Central memory CD8-positive, alpha-beta T cell (primary cell): ENCODE data around the gene GOLGA8B.
A peak's percentile ranks its signal among the peaks of the same experiment; 100 is the strongest.
"Not testable (repeated sequence)": the region's sequence is repeated elsewhere in the genome, so short reads cannot be mapped to it uniquely, and the experiment has no call there.

ENCODE experiments used
- ATAC-seq: fragments of 150-1000 bp; cut with Tn5 transposase; replicated peaks from 2 replicates; pipeline ENCODE4 v1.10.0; 2022; ENCODE audit warnings: mild to moderate bottlenecking, moderate FRiP score, moderate number of reproducible peaks; ENCODE audit not compliant: poor library complexity, severe bottlenecking; ENCODE audit errors: extremely low read depth
- DNase-seq, 2 donors: peaks; one replicate each; pipeline ENCODE4 v3.0.0; 2021; ENCODE audit warnings: low spot score in 2 of 2
- H3K27ac Mint-ChIP-seq: one replicate; pipeline ENCODE4 v1.8.0; 2022; ENCODE audit warnings: low read depth, mild to moderate bottlenecking, moderate library complexity, mixed read lengths
- H3K27me3 Mint-ChIP-seq: one replicate; pipeline ENCODE4 v1.8.0; 2022; ENCODE audit warnings: mixed read lengths
- H3K36me3 Mint-ChIP-seq: one replicate; pipeline ENCODE4 v1.8.0; 2022; ENCODE audit warnings: mild to moderate bottlenecking, moderate library complexity, mixed read lengths; ENCODE audit not compliant: insufficient read depth
- H3K4me1 Mint-ChIP-seq: one replicate; pipeline ENCODE4 v1.8.0; 2022; ENCODE audit warnings: mixed read lengths
- H3K4me3 Mint-ChIP-seq: one replicate; pipeline ENCODE4 v1.8.0; 2022; ENCODE audit warnings: mild to moderate bottlenecking, moderate library complexity, mixed read lengths
- H3K9me3 Mint-ChIP-seq: one replicate; pipeline ENCODE4 v1.8.0; 2022; ENCODE audit warnings: mixed read lengths

Gene GOLGA8B

GRCh38 chr15:34588046-34588674 is 4.7 kb upstream of the GOLGA8B start:
- Mint-ChIP-seq H3K4me3 (peak overlapping the region; percentile 45), H3K36me3 (peaks cover 2% of the 10 kb centered on the region), H3K4me1 (peaks cover 5% of the 10 kb centered on the region), H3K27ac (no peak overlapping the region), H3K27me3 (peaks cover 25% of the 10 kb centered on the region), H3K9me3 (no peaks in the 10 kb centered on the region)
- DNase-seq, result peak; percentile 33 to 48
- no peak for ATAC-seq

- H3K27me3 Mint-ChIP-seq, H3K9me3 Mint-ChIP-seq, DNase-seq, ATAC-seq, H3K4me3 Mint-ChIP-seq, H3K27ac Mint-ChIP-seq, H3K36me3 Mint-ChIP-seq: not testable (repeated sequence)
- peaks cover 21% of the 10 kb centered on the region for H3K4me1 Mint-ChIP-seq
These were observed 2.5 kb upstream of the GOLGA8B start for GRCh38 chr15:34585966-34586365.

- no peak for ATAC-seq
- no peak overlapping the region for H3K27ac Mint-ChIP-seq
- H3K27me3 Mint-ChIP-seq, result no peaks in the 10 kb centered on the region
- H3K36me3 Mint-ChIP-seq, result peaks cover 8% of the 10 kb centered on the region
- no peaks in the 10 kb centered on the region for H3K9me3 Mint-ChIP-seq
- no peak overlapping the region for H3K4me3 Mint-ChIP-seq
- DNase-seq, result no peak
- H3K4me1 Mint-ChIP-seq, result peaks cover 25% of the 10 kb centered on the region
These were observed 1.5 kb upstream of the GOLGA8B start for GRCh38 chr15:34584996-34585395.

- Mint-ChIP-seq H3K27me3 (no peaks in the 10 kb centered on the region), H3K27ac (no peak overlapping the region), H3K4me1 (peaks cover 31% of the 10 kb centered on the region)
These were observed 848 bp upstream of the GOLGA8B start for GRCh38 chr15:34584330-34584668.

GRCh38 chr15:34582461-34583371 is 735 bp downstream of the GOLGA8B start:
- DNase-seq (peak in 1 of 2 donors; percentile 13), ATAC-seq (peak; percentile 34)
- Mint-ChIP-seq H3K9me3 (no peaks in the 10 kb centered on the region), H3K36me3 (peaks cover 10% of the 10 kb centered on the region), H3K4me3 (peak overlapping the region; percentile 86), H3K4me1 (peaks cover 40% of the 10 kb centered on the region), H3K27me3 (no peaks in the 10 kb centered on the region), H3K27ac (peak overlapping the region; percentile 38)

More at GRCh38 chr15:34584330-34584668, 848 bp upstream of the GOLGA8B start:
- no peak for DNase-seq
- no peak for ATAC-seq
- H3K36me3 Mint-ChIP-seq, result peaks cover 10% of the 10 kb centered on the region
- H3K9me3 Mint-ChIP-seq, result no peaks in the 10 kb centered on the region
- H3K4me3 Mint-ChIP-seq, result peak overlapping the region; percentile 86

GRCh38 chr15:34581687-34582460 is 1.6 kb downstream of the GOLGA8B start:
- not testable (repeated sequence) for ATAC-seq, H3K36me3 Mint-ChIP-seq, DNase-seq, H3K9me3 Mint-ChIP-seq, H3K27me3 Mint-ChIP-seq
- Mint-ChIP-seq H3K4me3 (peak overlapping the region; percentile 86), H3K27ac (peak overlapping the region; percentile 38), H3K4me1 (peaks cover 48% of the 10 kb centered on the region)

- Mint-ChIP-seq H3K4me1 (peaks cover 56% of the 10 kb centered on the region), H3K27me3 (no peaks in the 10 kb centered on the region), H3K36me3 (peaks cover 10% of the 10 kb centered on the region), H3K27ac (no peak overlapping the region), H3K9me3 (no peaks in the 10 kb centered on the region), H3K4me3 (peak overlapping the region; percentile 86)
- ATAC-seq, result no peak
- no peak for DNase-seq
These were observed 2.4 kb downstream of the GOLGA8B start for GRCh38 chr15:34581043-34581365.

GRCh38 chr15:34580251-34581042 is 3.0 kb downstream of the GOLGA8B start:
- H3K36me3 Mint-ChIP-seq, H3K27ac Mint-ChIP-seq, H3K27me3 Mint-ChIP-seq, H3K9me3 Mint-ChIP-seq, H3K4me3 Mint-ChIP-seq, ATAC-seq, DNase-seq: not testable (repeated sequence)
- peaks cover 61% of the 10 kb centered on the region for H3K4me1 Mint-ChIP-seq

GRCh38 chr15:34578283-34578674 is 5.2 kb downstream of the GOLGA8B start:
- ATAC-seq, result no peak
- H3K4me3 Mint-ChIP-seq, result no peak overlapping the region
- no peaks in the 10 kb centered on the region for H3K27me3 Mint-ChIP-seq
- no peak for DNase-seq
- H3K4me1 Mint-ChIP-seq, result peaks cover 61% of the 10 kb centered on the region
- peaks cover 7% of the 10 kb centered on the region for H3K36me3 Mint-ChIP-seq
- H3K9me3 Mint-ChIP-seq, result no peaks in the 10 kb centered on the region
- no peak overlapping the region for H3K27ac Mint-ChIP-seq

GRCh38 chr15:34577658-34578282 is 5.7 kb downstream of the GOLGA8B start:
- H3K4me1 Mint-ChIP-seq, result peaks cover 61% of the 10 kb centered on the region
- not testable (repeated sequence) for H3K9me3 Mint-ChIP-seq, H3K4me3 Mint-ChIP-seq, H3K27me3 Mint-ChIP-seq, H3K27ac Mint-ChIP-seq, H3K36me3 Mint-ChIP-seq, ATAC-seq, DNase-seq

- not testable (repeated sequence) for H3K27ac Mint-ChIP-seq, ATAC-seq, H3K9me3 Mint-ChIP-seq, H3K27me3 Mint-ChIP-seq, H3K36me3 Mint-ChIP-seq, DNase-seq, H3K4me3 Mint-ChIP-seq
- peaks cover 42% of the 10 kb centered on the region for H3K4me1 Mint-ChIP-seq
These were observed 8.4 kb downstream of the GOLGA8B start for GRCh38 chr15:34575035-34575434.

- not testable (repeated sequence) for H3K27ac Mint-ChIP-seq, H3K9me3 Mint-ChIP-seq, DNase-seq, H3K4me3 Mint-ChIP-seq, H3K27me3 Mint-ChIP-seq, ATAC-seq, H3K36me3 Mint-ChIP-seq
- peaks cover 22% of the 10 kb centered on the region for H3K4me1 Mint-ChIP-seq
These were observed 10.5 kb downstream of the GOLGA8B start for GRCh38 chr15:34572921-34573320.
